ENCODE data around the gene ABHD17A. TPM values are rescaled to one million over a fixed set of nuclear protein-coding genes. Genes with fewer than 3 reads are reported as not detected.

Gene ABHD17A
- total and polyA plus RNA-seq, 5 donors = 64.4 to 96.0 (median 70.8) TPM

DNA sequence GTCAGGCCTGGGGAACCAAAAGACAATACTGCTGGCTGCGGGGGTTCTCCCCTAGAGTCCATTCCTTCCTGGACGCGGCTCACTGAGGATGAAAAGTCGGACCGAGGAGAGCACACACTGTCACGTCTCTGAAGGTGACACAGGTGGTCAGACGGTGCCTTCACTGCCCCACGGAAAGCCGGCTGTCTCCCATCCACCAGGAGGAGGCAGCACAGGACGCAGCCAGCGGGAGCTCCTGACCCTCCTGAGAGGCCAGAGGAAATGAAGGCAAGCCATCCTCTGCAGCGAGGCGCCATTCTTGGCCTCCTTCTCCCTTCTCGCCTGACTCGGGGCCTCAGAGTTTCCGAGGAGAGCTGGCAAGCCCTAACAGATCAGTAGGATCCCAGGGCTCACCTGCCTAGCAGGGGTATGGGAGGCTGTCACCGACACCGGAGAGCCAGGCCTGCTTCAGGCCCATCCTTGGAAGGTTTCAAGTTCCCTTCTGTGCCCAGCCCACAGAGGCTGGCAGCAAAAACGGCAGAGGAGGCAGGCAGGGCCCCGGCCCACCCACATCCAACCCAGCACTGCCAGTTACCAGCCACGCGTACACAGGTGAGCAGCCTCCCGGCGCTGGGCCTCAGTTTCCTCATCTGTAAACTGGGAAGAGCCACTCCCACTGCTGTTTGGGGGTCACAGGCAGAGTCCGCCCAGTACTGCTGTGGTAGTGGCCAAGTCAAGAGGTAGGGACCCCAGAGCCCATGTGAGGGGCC, 41.5 kb downstream of the ABHD17A start:
- Histone ChIP-seq H3K27ac (ENCODE audit: low read length) (no peak overlapping the region), H3K27me3 (ENCODE audit: control insufficient read depth, insufficient read depth) (no peaks in the 10 kb centered on the region), H3K4me1 (ENCODE audit: control insufficient read depth, insufficient read depth, low read length) (peaks cover 6% of the 10 kb centered on the region), H3K4me3 (ENCODE audit: low read length) (no peak overlapping the region), H3K9me3 (ENCODE audit: control insufficient read depth, low read length) (no peaks in the 10 kb centered on the region)
- intact Hi-C loops (cut with DNase I) = no loop called here
- 71% methylated on average over 25 of the region's 25 CpGs for WGBS
- no peak for ATAC-seq
- DNase-seq = peak in 1 of 3 donors; percentile 50

DNA sequence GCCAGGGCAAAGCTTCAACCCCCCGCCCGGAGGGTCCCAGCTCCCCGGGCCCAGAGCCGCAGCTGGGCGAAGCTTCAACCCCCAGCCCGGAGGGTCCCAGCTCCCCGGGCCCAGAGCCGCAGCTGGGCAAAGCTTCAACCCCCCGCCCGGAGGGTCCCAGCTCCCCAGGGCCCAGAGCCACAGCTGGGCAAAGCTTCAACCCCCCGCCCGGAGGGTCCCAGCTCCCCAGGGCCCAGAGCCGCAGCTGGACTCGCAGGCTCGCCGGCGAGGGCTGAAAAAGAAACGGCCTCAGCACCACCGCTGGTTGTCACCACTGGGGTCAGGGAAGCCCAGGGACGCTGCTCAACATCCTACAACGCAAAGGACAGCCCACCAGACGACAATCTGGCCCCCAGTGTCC, 42.2 kb downstream of the ABHD17A start:
- intact Hi-C loops (cut with DNase I) = no loop called here
- H3K9me3 ChIP-seq (ENCODE audit: control insufficient read depth, low read length) = no peaks in the 10 kb centered on the region
- H3K27ac ChIP-seq (ENCODE audit: low read length) = no peak overlapping the region
- WGBS = 85% methylated on average over 22 of the region's 22 CpGs
- peaks cover 6% of the 10 kb centered on the region for H3K4me1 ChIP-seq (ENCODE audit: control insufficient read depth, insufficient read depth, low read length)
- no peak overlapping the region for H3K4me3 ChIP-seq (ENCODE audit: low read length)
- ATAC-seq (no peak), DNase-seq (peak in 1 of 3 donors; percentile 48)
- no peaks in the 10 kb centered on the region for H3K27me3 ChIP-seq (ENCODE audit: control insufficient read depth, insufficient read depth)

DNA sequence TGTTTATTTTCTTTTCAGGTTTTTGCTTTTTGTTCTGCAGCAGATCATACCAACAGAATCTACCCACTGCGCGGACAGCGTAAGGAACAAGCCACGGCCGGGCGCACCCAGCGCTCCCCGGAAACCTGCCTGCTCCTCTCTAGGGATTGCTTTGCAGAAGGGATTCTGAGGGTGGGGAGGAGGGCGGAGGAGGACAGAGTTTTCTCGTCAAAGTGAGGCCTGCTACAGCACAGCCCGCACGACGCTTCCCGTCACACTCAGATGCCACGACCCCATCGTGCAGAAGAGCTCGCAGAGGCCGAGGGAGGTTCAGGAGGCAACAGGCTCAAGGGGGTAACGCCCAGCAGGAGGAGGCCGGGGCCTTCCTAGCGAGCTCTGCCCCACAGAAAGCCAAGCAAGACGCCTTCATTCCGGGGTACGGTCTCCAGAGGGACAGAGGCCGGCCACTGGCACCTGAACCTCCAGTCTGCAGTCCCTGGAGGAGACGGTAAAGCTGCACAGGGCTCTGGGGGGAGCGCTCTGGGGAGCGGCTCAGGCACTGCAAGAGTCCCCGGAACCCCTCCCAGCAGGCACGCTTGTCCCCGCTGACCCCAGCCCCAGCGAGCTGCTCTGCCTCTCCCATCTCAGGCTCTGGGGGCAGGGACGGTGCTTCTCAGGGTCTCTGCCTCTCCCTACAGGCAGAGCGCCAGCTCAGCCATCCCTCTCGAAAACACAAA, 43.9 kb downstream of the ABHD17A start:
- DNase-seq (peak in 1 of 3 donors; percentile 46), ATAC-seq (no peak)
- Histone ChIP-seq H3K27ac (ENCODE audit: low read length) (peak overlapping the region; percentile 53), H3K27me3 (ENCODE audit: control insufficient read depth, insufficient read depth) (no peaks in the 10 kb centered on the region), H3K4me3 (ENCODE audit: low read length) (peak overlapping the region; percentile 6), H3K4me1 (ENCODE audit: control insufficient read depth, insufficient read depth, low read length) (peaks cover 8% of the 10 kb centered on the region), H3K9me3 (ENCODE audit: control insufficient read depth, low read length) (no peaks in the 10 kb centered on the region)
- intact Hi-C loops (cut with DNase I) = no loop called here
- 64% methylated on average over 35 of the region's 35 CpGs for WGBS

DNA sequence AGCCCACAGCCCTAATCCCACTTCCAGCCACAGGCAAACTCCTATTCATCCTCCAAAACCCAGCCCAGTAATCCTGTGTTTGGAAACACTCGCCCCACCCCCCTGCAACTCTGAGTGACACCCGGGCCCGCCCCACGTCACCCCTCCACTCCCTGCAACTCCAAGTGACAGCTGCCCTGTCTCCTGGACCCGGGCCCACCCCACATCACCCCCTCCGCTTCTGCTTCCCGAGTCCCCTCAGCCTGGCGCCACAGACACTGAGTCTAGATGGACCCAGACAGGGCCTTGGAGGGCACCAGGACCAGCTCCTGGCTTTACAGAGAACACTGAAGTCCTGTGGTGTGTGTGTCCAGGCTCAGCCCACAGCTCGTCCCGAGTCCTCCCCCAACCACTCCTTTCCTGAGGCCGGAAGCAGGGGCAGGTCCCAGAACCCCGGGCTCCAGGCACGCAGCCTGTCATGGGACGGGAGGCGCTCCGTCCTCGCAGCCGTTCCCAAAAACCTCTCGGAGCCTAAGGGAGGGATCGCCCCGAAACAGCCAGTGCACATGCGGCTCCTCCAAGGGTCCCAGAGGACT, 44.7 kb downstream of the ABHD17A start:
- H3K4me1 ChIP-seq (ENCODE audit: control insufficient read depth, insufficient read depth, low read length) = peaks cover 8% of the 10 kb centered on the region
- peak overlapping the region; percentile 6 for H3K4me3 ChIP-seq (ENCODE audit: low read length)

DNA sequence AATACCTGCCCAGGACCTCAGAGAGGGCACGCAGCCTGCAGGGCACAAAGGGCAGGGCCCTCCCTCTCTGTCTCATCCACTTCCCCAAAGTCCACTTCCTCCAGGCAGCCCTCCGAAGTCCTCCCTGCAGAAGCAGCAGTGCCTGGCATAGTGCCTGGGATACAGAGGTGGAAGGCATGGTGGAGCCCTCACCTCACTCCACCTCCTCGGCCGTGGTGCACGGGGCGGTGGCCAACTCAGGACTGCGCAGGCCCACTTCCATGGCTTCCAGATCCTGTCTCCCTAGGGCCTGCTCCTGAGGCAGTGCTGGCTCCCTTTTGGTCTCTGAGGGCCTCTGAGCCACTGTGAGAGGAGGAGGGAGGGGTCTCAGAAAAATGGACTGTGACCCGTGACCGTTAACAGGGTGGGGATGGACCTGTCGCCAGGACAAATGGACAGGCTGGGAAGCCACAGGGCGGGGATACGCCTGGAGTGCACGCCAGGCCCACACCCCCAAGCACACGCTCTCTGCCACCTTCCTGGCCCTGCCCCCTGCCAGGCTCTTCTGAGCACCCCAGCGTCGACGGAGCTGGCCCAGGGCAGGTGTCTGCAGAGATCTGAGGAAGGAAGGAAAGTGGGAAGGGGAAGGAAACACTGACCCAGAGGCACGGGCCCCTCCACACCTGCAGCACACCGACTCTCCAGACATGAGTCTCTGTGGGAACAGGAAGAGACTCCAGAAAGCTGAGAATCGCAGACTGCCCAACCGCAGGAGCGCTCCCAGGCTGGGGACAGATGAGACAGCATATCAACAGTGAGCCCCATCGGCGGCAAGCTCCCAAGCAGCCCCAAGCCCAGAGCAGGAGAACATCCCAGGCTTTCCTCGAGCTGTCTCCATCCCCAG, 45.4 kb downstream of the ABHD17A start:
- no peak for DNase-seq
- Histone ChIP-seq H3K9me3 (ENCODE audit: control insufficient read depth, low read length) (no peaks in the 10 kb centered on the region), H3K4me3 (ENCODE audit: low read length) (no peak overlapping the region), H3K27ac (ENCODE audit: low read length) (no peak overlapping the region), H3K4me1 (ENCODE audit: control insufficient read depth, insufficient read depth, low read length) (peaks cover 8% of the 10 kb centered on the region), H3K27me3 (ENCODE audit: control insufficient read depth, insufficient read depth) (no peaks in the 10 kb centered on the region)
- WGBS = 72% methylated on average over 25 of the region's 25 CpGs
- ATAC-seq = peak; percentile 6
- intact Hi-C loops (cut with DNase I) = no loop called here

More for the DNA sequence above, 44.7 kb downstream of the ABHD17A start:
- WGBS = 59% methylated on average over 22 of the region's 22 CpGs
- intact Hi-C loops (cut with DNase I) = no loop called here
- Histone ChIP-seq H3K9me3 (ENCODE audit: control insufficient read depth, low read length) (no peaks in the 10 kb centered on the region), H3K27me3 (ENCODE audit: control insufficient read depth, insufficient read depth) (no peaks in the 10 kb centered on the region), H3K27ac (ENCODE audit: low read length) (peak overlapping the region; percentile 53)
- ATAC-seq (peak; percentile 51 to 78), DNase-seq (peak; percentile 59 to 78 (median 77))

DNA sequence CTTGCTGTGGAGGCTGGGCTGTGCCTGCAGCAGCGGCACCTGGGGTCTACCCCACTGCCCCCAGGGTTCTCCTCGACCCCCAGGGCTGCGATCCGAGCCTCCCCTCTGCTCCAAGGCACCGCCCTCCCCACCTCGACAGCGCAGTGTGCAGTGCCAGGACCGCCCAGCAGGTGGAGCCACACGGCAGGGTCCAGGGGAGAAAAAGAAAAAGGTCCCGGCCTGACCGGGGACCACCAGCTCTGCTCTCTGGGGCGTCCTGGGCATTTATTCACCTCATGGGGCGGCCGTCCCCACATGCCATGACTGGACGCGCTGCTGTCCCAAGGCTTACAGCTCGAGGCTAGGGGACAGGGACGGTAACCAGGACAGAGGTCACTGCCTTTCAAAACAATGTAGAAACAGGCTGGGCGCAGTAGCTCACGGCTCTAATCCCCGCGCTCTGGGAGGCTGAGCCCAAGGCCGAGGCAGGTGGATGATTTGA, 47.6 kb downstream of the ABHD17A start:
- H3K4me1 ChIP-seq (ENCODE audit: control insufficient read depth, insufficient read depth, low read length) = peaks cover 8% of the 10 kb centered on the region
- ATAC-seq (peak in 1 of 2 donors; percentile 24), DNase-seq (peak in 2 of 3 donors; percentile 73 to 83)
- no peaks in the 10 kb centered on the region for H3K27me3 ChIP-seq (ENCODE audit: control insufficient read depth, insufficient read depth)
- H3K4me3 ChIP-seq (ENCODE audit: low read length) = no peak overlapping the region
- 37% methylated on average over 23 of the region's 23 CpGs for WGBS
- H3K27ac ChIP-seq (ENCODE audit: low read length) = no peak overlapping the region
- intact Hi-C loops (cut with DNase I) = no loop called here
- no peaks in the 10 kb centered on the region for H3K9me3 ChIP-seq (ENCODE audit: control insufficient read depth, low read length)

DNA sequence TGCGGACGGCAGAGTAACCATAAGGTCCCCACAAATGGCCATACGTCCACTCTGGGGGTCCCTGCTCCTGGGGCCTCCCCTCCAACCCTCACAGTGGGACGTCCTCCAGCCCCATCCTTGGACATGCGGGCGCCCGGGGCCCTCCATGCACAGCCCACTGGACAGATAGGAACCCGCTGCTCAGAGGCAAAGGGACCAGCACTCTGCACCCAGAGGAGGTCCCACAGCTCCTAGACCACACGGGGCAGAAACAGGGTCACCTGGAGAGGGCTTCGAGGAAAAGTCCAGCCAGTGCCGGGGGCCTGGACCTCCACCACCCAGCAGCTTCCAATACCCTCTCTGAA, 48.1 kb downstream of the ABHD17A start:
- Histone ChIP-seq H3K27ac (ENCODE audit: low read length) (no peak overlapping the region), H3K4me1 (ENCODE audit: control insufficient read depth, insufficient read depth, low read length) (peaks cover 8% of the 10 kb centered on the region), H3K4me3 (ENCODE audit: low read length) (no peak overlapping the region), H3K9me3 (ENCODE audit: control insufficient read depth, low read length) (no peaks in the 10 kb centered on the region), H3K27me3 (ENCODE audit: control insufficient read depth, insufficient read depth) (no peaks in the 10 kb centered on the region)
- intact Hi-C loops (cut with DNase I) = no loop called here
- 64% methylated on average over 11 of the region's 11 CpGs for WGBS
- no peak for ATAC-seq
- DNase-seq = no peak

DNA sequence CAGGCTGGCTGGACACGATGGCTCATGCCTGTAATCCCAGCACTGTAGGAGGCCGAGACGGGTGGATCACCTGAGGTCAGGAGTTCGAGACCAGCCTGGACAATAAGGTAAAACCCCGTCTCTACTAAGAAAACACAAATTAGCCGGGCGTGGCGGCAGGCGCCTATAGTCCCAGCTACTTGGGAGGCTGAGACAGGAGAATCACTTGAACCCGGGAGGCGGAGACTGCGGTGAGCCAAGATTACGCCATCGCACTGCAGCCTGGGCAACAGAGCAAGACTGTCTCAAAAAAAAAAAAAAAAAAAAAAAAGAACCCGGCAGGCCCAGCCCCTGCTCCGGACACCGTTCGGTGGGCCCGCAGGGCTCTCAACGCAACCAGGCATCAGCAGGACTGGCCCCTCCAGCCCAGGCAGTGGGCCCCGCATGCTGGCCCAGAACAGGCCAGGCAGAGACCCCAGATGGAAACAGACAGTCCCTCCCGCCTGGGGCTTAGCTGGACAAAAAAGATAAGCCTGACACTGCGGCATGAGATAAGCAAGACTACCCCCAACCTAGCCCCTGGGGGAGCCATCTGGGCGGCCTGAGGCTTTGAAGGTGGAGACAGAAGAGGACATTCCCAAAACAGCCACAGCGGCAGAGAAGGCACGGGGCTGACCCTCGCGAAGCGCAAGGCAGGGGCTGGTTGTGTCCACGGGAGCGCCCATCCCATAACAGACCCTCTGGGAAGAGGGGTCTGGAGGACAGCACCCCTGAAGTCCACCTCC, 48.7 kb downstream of the ABHD17A start:
- DNase-seq = no peak
- no peaks in the 10 kb centered on the region for H3K9me3 ChIP-seq (ENCODE audit: control insufficient read depth, low read length)
- WGBS = 79% methylated on average over 31 of the region's 31 CpGs
- H3K4me1 ChIP-seq (ENCODE audit: control insufficient read depth, insufficient read depth, low read length) = peaks cover 8% of the 10 kb centered on the region
- no peak overlapping the region for H3K4me3 ChIP-seq (ENCODE audit: low read length)
- no peak overlapping the region for H3K27ac ChIP-seq (ENCODE audit: low read length)
- no peak for ATAC-seq
- H3K27me3 ChIP-seq (ENCODE audit: control insufficient read depth, insufficient read depth) = no peaks in the 10 kb centered on the region
- intact Hi-C loops (cut with DNase I) = no loop called here

DNA sequence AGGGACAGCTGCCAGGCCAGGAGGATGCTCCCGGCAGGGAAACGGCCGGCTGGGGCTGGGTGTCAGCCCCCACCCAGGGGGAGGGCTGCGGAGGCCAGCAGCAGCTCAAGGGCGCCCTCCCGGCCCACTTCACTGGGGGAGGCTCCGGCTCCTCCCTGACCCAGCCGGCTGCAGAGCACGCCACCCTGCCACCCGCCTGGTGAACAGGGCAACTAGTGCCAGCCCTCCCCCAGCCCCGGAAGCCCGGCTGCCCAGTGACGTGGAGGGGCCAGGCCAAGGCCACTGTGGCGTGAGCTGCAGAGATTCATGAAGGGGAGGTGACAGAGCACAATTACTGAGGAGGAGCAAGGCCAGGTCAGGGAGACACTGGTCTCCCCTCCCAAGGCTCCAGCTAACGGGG, 51.8 kb downstream of the ABHD17A start:
- Histone ChIP-seq H3K9me3 (ENCODE audit: control insufficient read depth, low read length) (no peaks in the 10 kb centered on the region), H3K4me3 (ENCODE audit: low read length) (no peak overlapping the region), H3K27ac (ENCODE audit: low read length) (no peak overlapping the region), H3K4me1 (ENCODE audit: control insufficient read depth, insufficient read depth, low read length) (peaks cover 5% of the 10 kb centered on the region), H3K27me3 (ENCODE audit: control insufficient read depth, insufficient read depth) (no peaks in the 10 kb centered on the region)
- ATAC-seq (peak; percentile 13 to 44), DNase-seq (peak in 2 of 3 donors; percentile 62 to 66)
- intact Hi-C loops (cut with DNase I) = no loop called here
- WGBS = 57% methylated on average over 15 of the region's 15 CpGs

DNA sequence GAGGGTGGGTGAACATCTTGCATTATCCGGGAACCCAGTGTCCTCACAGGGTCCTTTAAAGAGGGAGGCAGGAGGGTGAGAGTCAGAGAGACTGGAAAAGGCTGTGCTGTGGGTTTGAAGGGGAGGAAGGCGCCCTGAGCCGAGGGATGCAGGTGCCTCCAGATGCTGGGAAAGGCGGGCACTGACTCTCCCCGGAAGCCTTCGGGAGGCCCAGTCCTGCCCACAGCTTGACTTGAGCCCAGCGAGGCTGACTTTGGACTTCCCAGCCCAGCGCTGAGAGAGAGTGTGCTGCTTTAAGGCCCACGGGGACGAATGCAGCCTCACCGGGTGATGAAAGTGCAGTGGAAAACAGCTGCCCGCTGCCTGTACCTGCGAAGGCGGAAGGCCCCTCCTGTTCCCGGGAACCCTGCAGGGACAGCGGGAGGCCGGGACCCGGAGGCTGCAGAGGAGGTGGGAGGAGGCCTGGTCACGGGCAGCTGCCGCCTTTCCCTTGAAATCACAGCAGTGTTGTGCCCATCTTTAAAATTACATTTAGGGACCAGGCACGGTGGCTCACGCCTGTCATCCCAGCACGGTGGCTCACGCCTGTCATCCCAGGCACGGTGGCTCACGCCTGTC, 53.1 kb downstream of the ABHD17A start:
- Histone ChIP-seq H3K27ac (ENCODE audit: low read length) (no peak overlapping the region), H3K4me1 (ENCODE audit: control insufficient read depth, insufficient read depth, low read length) (peaks cover under 1% of the 10 kb centered on the region), H3K27me3 (ENCODE audit: control insufficient read depth, insufficient read depth) (no peaks in the 10 kb centered on the region), H3K4me3 (ENCODE audit: low read length) (no peak overlapping the region), H3K9me3 (ENCODE audit: control insufficient read depth, low read length) (no peaks in the 10 kb centered on the region)
- intact Hi-C loops (cut with DNase I) = no loop called here
- WGBS = 86% methylated on average over 26 of the region's 26 CpGs
- ATAC-seq (no peak), DNase-seq (no peak)
